ENCODE data around the gene GPR107.

GPR107 gene

GRCh38 chr9:130112538-130113151, 58.9 kb downstream of the GPR107 start:
- no peak for DNase-seq

- DNase-seq = no peak
Measured at GRCh38 chr9:130114741-130115140, 61.0 kb downstream of the GPR107 start.

GRCh38 chr9:130116346-130116745, 62.6 kb downstream of the GPR107 start:
- DNase-seq = no peak

GRCh38 chr9:130117376-130117775, 63.7 kb downstream of the GPR107 start:
- DNase-seq = no peak

GRCh38 chr9:130117816-130118632, 64.3 kb downstream of the GPR107 start:
- no peak for DNase-seq

- DNase-seq = peak; percentile 84
Measured at GRCh38 chr9:130118841-130119518, 65.3 kb downstream of the GPR107 start.

- DNase-seq = no peak
Measured at GRCh38 chr9:130119519-130120298, 66.0 kb downstream of the GPR107 start.

GRCh38 chr9:130120299-130120587, 66.5 kb downstream of the GPR107 start:
- DNase-seq = no peak

- DNase-seq = no peak
Measured at GRCh38 chr9:130120832-130121231, 67.1 kb downstream of the GPR107 start.

- DNase-seq = no peak
Measured at GRCh38 chr9:130122456-130122855, 68.8 kb downstream of the GPR107 start.

GRCh38 chr9:130124085-130124860, 70.6 kb downstream of the GPR107 start:
- no peak for DNase-seq

GRCh38 chr9:130126721-130127433, 73.2 kb downstream of the GPR107 start:
- DNase-seq = no peak

- no peak for DNase-seq
Measured at GRCh38 chr9:130128251-130128650, 74.5 kb downstream of the GPR107 start.

GRCh38 chr9:130128733-130129431, 75.2 kb downstream of the GPR107 start:
- DNase-seq = no peak

- no peak for DNase-seq
Measured at GRCh38 chr9:130129432-130130061, 75.8 kb downstream of the GPR107 start.

- no peak for DNase-seq
Measured at GRCh38 chr9:130132746-130133145, 79.0 kb downstream of the GPR107 start.

GRCh38 chr9:130137081-130137640, 83.5 kb downstream of the GPR107 start:
- DNase-seq = no peak

GRCh38 chr9:130137641-130138081, 84.0 kb downstream of the GPR107 start:
- no peak for DNase-seq

GRCh38 chr9:130138171-130138653, 84.5 kb downstream of the GPR107 start:
- peak; percentile 96 for DNase-seq

- peak; percentile 98 for DNase-seq
Measured at GRCh38 chr9:130138791-130139190, 85.1 kb downstream of the GPR107 start.
